ENCODE data around the gene FOXR1.

DNA sequence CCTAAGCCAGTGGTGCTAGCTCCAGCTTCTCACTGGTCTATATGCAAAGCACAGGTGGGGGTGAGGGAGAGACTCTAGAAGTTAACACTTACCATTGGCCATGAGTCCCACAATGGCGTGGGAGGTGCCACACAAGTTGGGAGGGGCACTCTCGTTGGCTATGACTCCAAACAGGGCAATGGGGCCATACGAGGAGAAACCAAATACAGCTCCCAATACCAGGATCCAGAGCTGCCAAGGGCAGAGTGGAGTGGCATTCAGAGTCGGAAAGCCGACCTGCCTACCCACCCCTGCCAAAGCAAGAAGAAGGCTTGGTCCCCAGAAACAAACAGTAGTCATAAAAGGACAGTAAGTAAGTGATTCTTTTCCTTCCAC lies 53.5 kb downstream of the FOXR1 start:
- TF ChIP-seq POLR2A (IDR thresholded peaks at IDR 0.05; ENCODE audit: low read length) (no peak), GATA1 (IDR thresholded peaks at IDR 0.05; ENCODE audit: low read depth, low read length) (no peak)

Measured in erythroblast (primary cell).